SK-MEL-5 (cell line): Measurements from ENCODE around the gene GRAMD4. TPM values are rescaled to one million over a fixed set of nuclear protein-coding genes. Genes with fewer than 3 reads are reported as not detected.

Experiments
- DNase-seq: peaks from one replicate; pipeline ENCODE4 v3.0.0-alpha.2; 2016; ENCODE audit warnings: low read depth, low spot score
- in situ Hi-C: cut with HindIII; loops from 2 replicates; pipeline ENCODE4 v1.10.0; 2016; ENCODE audit warnings: low sequenced_read_pairs, high pct_unique_total_duplicates, low pct_unique_long_range_greater_than_20kb
- total RNA-seq: library from RNA; depleted of rRNA; stranded (reverse); fragments of >200 nt; shearing (Covaris generic); gene quantifications from 2 replicates; pipeline ENCODE4 v1.2.3, GENCODE V29; 2014

GRAMD4 gene
- total RNA-seq, 1 experiment from 2014 or later: 148 TPM

DNA sequence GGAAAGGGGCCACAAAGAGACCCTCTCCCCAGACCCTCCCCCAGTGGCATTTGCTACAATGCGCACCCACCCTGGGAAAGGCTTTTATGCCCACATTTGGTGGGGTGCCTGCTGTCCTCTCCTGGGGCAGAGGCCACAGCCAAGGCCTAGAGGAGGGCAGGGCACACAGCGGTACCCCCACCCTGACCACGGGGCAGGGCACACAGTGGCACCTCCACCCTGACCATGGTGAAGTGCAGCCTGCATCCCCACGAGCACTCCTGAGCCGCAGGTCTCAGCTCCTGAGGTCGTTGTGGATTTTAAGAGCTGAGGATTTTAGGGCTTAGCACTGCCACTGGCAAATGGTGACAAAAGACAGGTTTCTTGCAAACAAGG is 83.8 kb downstream of the GRAMD4 start:
- in situ Hi-C loops: no loop called here
- DNase-seq: no peak

DNA sequence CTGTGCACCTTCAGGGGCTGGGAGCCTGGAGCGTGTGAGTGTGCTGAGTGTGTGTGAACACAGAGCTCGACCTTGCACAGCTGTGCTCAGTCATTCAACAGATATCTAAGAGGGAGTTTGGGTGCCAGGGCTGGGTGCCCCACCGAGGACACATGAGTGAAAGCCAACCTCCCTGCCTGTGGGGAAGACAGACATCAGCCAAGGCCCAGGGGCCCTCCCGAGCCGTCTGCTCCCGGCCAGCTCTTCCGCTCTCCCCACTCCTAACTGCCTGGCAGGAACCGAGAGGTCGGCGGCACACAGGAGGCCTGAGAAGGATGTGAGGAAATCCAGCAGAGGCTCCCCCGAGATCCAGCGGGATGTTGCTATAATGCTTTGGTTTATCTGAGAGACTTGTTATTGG is 85.9 kb downstream of the GRAMD4 start:
- no peak for DNase-seq
- in situ Hi-C loops: no loop called here

DNA sequence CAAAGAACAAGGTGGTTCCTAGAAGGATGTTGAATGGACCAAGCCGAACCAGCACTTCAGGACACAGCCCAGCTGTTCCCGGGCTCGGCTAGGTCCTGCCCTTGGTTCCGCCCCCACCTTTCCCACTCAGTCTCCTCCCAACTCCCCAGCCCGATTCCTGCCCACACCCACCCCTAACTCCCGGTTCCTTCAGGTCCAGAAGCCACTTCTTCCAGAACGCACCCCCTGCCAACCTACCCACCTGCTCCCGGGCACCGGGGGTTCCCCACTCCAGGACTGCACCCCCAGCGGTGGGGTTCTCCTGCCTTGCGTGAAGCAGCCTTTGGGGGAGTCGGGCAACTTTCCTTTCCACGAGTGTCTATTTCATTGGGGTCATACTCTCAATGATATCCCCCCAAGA is 87.1 kb downstream of the GRAMD4 start:
- in situ Hi-C loops: no loop called here
- DNase-seq: no peak

DNA sequence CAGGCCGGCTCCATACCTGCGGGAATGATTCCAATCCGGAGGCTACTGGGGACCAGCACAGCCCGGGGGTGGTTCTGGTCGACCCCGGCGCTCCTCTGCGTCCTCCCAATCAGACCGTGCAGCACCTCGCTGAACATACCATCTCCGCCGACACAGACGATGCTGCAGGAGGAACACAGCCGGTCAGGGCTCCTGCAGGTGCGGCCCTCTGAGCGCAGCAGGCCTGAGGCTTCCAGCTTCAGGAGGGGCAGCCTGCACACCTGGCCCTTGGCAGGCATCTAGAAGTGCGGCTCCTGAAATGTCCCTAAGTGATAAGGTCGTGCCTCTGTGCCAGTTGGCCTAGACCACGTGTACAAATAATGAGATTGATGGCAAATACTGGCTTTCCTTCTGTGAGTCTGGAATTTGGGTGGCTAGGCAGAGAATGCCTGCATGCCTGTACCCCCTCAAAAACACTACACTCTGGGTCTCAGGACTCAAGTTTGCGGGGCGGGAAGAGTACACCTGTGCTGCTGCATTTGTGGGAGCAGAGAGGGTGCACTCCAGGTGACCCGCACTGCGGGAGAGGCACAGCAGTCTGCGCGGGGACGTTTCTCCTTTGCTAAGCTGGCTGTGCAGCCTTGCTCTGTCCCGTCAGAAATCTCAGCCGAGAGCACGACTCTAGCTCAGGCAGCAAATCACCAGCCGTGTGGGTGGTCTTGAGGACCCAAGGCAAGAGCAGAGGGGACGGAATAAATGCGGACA is 87.8 kb downstream of the GRAMD4 start:
- in situ Hi-C loops: no loop called here
- no peak for DNase-seq

DNA sequence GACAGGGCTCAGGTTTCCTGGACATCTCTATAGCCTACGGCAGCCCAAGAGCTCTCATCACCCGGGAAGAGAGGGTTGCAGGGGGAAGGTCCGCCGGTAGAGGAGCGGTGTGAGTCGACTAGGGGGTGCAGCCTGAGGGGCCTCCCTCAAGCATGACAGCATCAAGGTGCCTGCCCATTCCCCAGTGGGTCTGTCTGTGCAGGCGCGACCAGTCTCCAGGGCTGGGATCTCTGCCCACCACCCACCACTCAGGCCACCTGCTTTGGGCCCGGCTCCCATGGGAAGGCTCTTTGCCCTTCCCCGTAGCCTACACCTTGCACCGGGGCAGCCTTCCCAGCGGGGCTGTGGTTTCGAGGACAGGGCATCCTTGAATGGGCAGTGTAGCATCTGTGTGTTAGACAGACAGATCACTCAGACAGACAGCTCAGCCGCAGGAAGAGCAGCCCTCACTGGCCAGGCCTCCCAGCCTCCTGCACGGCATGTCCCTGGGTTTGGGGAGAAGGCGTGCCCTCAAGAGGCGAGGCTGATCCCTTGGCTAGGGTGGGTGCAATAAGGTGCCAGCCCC is 88.7 kb downstream of the GRAMD4 start:
- no peak for DNase-seq
- in situ Hi-C loops: no loop called here

DNA sequence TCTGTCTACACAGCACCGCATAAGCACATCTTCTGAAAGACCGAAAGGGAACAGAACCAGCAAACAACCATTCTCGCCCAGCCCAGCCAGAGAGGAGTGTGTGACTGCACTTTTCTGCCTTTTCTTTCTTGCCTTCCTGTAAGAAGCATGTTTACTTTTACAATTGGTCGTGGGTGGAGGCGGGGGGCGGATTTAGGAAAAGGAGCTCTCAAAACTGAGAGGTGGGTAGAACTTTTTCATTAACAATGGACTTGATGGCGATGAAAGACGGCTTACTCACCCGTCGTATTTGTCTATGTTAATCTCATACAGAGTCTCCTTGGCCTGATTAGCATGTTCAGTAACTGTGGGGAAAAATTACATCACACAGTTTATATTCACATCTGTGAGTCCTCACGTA is 90.6 kb downstream of the GRAMD4 start:
- in situ Hi-C loops: no loop called here
- no peak for DNase-seq

DNA sequence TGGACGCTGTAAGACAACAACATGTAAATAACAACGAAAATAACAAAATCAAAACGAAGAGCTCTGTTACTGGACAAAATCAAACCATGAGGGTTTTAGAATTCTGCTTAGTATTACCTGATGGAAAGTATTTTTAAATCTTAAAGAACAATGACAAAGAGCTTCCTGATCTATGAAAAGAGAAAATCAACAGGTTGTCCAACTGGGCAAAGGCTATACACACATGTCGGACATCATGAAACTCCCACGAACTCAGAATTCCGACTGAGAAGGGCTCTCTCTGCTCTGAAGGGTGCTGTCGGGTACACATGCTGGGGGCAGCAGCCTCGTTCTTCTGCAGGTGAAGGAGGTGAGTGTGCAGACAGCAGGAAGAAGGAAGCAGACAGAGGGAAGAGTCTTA is 92.1 kb downstream of the GRAMD4 start:
- no peak for DNase-seq
- in situ Hi-C loops: no loop called here

DNA sequence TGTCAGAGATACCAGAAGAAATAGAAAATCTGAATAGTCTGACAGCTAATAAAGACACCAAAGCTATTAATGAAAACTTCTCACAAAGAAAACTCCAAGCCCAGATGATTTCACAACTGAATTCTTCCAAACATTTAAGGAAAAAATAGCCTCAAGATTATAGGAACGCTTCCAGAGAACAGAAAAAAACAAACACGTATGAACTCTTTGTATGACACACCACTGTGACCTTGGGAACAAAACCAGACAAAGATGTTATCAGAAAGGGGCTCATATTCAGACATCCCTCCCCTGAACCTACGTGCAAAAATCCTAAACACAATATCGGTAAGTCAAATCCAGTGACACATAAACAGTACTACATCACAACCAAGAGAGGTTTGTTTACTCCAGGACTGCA is 94.4 kb downstream of the GRAMD4 start:
- no peak for DNase-seq
- in situ Hi-C loops: no loop called here

DNA sequence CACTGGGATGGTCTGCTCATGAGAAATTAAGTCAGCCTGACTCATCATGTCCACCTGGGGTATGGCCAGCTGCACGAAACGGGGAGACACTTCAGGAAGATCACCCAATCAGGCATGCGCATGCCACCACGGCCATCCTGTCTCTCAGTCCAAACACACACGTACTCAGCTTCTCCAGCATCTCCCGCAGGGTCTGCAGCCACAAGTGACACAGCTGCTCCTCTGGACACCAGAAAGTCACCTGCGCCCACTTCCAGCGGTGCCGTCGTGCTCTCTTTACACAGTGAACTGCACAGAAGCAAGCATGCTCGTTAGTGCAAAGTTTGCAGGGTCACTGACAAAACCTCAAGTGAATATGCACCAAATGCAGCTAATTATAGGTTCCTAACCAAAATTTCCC is 99.7 kb downstream of the GRAMD4 start:
- in situ Hi-C loops: no loop called here
- DNase-seq: no peak

DNA sequence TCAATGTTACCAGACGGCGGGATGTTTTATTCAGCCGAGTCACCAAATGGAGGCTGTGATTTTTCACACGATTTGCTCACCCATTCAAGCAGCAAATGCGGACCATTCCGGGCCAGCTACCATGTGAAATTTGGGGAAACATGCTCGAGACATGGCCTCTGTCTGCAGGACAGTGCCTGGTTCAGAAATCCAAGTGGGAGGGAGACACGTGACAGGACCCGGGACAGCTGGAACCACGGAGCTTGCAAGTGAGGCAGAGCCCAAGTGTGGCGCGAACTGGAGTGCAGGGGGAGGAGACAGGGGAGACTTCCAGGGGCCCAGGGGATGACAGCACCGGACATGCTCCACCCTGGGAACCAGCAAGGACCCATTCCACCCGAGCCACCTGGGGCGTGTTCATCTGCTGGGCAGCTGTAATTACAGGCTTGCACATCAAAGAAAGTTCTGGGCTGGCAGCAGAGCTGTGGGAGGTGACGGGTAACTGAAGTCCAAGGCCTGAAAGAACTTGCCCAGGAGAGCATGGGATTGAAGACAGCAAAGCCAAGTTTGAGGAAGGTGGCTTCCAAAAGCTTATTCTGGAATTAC is 101.4 kb downstream of the GRAMD4 start:
- DNase-seq: no peak
- in situ Hi-C loops: no loop called here

DNA sequence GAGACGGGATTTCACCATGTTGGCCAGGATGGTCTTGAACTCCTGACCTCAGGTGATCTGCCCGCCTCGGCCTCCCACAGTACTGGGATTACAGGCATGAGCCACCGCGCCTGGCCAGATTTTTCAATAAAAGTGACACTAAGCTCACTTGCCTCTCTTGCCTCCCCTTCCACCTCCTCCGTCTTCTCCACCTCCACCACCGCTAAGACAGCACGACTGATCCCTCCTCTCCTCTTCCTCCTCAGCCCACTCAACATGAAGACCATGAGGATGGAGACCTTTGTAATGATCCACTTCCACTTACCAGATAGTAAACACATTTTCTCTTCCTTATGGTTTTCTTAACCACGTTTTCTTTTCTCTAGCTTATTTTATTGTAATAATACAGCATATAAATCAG is 103.7 kb downstream of the GRAMD4 start:
- in situ Hi-C loops: no loop called here
- no peak for DNase-seq

DNA sequence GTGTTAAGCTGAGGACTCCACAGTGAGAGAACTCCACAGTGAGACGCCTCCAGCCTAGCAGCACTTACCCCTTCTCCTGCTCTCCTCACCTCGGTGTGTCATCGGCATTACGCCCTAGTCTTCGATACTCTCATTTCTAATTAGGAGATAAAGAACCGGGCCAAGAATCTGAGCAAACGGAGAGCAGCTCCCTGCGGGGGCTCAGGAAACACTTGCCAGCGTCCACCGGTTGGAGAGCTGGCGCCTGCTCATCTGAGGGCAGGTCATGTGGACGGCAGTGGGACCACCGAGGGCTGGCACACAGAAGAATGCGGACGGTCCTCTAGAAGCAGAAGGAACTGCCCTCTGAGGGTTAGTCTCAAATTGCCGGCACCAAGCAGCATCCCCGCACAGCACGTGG is 104.9 kb downstream of the GRAMD4 start:
- in situ Hi-C loops: no loop called here
- no peak for DNase-seq

DNA sequence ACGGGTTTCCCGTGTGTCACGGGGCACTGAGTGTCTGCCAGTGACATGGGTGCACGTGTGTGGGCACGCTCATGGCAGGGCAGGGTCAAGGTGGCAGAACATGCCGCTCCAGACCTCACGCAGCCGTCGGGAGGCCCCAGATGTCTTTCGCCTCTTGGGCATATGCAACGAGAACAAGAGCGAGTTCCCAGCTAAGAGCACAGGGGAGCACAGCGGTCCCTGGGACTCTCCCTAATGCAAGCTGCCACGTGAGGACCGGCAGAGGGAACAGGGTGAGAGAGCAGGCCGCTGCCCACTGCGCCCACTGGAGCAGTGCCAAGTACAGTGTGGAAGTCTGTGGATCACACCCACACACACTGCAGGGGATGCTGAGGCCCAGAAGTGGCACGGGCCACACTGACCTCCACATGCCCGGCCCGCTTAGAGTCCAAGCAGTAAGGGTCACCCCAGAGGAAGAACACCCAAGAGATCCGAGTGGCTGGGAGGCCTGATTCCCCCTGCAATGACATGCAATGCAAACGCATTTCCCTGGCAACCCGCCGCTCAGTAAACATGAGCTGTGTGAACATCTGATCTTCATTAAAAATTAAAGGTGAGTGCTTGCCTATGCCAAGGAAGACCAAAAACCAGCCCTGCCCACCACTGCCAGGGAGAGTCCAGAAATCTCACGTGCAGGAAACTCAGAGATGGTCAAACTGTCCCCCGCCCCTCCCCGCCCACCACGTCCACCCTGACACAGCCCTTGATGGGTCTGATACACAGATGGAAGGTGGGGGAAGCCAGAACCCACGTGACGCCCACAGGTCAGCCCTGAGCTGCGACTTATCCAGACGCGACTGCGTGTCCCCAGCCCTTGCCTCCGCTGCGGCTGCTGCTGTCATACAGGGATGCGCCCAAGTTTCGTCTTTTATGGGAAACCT is 106.1 kb downstream of the GRAMD4 start:
- DNase-seq: no peak
- in situ Hi-C loops: no loop called here

DNA sequence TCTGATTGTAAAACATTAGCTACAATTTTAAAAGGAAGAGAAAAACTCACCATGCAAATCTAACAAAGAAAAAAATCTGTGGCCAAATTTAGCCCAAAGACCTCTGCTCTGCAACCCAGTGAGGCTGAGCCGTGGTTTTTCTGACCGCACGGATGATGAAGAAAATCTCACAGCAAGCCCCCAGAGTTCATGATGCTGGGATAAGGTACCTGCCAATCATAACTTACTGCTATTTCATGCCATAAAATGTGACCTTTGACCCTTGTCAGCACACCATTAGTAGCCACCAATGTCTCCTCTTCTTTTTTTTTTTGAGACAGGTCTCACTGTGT is 106.8 kb downstream of the GRAMD4 start:
- in situ Hi-C loops: no loop called here
- no peak for DNase-seq

DNA sequence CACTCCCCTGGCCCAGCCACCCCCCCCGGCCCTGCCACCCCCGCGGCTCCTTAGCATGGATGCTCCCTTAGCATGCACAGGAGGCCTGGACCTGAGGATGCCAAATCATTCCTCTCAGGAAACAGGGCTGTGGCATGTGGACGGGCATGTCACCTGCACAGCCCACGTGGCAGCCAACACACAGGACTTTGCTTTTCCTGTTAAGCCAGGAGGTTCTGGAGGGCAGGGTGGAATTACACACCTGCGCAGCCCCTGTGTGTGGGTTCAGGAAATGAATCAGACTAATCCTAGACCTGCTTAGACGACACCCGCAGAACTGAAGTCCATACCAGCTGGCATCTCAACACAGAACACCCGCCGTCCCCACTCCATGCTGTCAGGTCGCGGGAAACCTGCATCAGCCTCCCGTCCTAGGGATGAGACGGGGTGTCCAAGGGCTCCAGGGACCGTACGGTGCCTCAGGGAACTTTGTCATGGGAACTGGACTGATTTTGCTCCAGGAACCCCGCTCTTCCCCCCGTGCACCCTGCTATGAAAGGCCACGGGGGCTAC is 107.7 kb downstream of the GRAMD4 start:
- DNase-seq: no peak
- in situ Hi-C loops: no loop called here

DNA sequence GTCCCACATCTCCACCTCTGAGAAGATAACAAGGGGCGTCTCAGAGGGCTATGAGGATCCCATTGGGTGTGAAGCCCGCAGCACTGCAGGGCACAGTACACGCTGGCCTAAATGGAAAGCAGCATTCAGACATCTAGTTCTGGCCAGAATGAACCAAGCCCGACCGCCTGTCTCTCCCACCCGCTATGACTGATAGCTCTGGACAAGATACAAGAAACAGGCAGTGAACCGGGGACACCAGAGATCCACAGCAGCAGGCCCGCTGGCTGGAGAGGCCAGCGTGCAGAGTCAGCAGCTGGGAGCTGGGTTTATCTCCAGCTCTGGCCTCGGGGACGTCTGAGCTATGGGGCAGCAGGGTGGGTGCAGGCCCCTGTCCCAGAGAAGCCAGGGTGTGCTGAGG is 108.3 kb downstream of the GRAMD4 start:
- in situ Hi-C loops: no loop called here
- no peak for DNase-seq
